OCI-LY1 (cell line): ENCODE results near the gene MYO5B.

Source experiments
- H2AFZ ChIP-seq: fragments of 200-600 bp; sonication (generic), shearing (Covaris generic); 2 replicates; pipeline ENCODE4 v1.6.0; 2014; ENCODE audit warnings: antibody characterized with exemption, mild to moderate bottlenecking, low read length
- H3F3A ChIP-seq: fragments of 200-600 bp; sonication (generic), shearing (Covaris generic); 2 replicates; pipeline ENCODE4 v1.6.0; 2014; ENCODE audit warnings: mild to moderate bottlenecking, antibody characterized with exemption, low read length, moderate library complexity; ENCODE audit not compliant: insufficient read depth
- H3K27ac ChIP-seq: fragments of 200-600 bp; sonication (generic); 2 replicates; pipeline ENCODE4 v1.5.1; 2014; ENCODE audit warnings: low read length, mixed run types, mild to moderate bottlenecking, low read depth; ENCODE audit not compliant: poor library complexity, severe bottlenecking
- H3K27me3 ChIP-seq: fragments of 200-600 bp; sonication (generic); 2 replicates; pipeline ENCODE4 v1.6.0; 2014; ENCODE audit warnings: antibody characterized with exemption, mild to moderate bottlenecking, low read length, moderate library complexity; ENCODE audit not compliant: insufficient read depth
- H3K36me3 ChIP-seq: fragments of 200-600 bp; sonication (generic); 2 replicates; pipeline ENCODE4 v1.6.1; 2014; ENCODE audit warnings: mild to moderate bottlenecking, antibody characterized with exemption, low read length, moderate library complexity, mixed read lengths; ENCODE audit not compliant: insufficient read depth
- H3K4me1 ChIP-seq: fragments of 200-600 bp; sonication (generic); 2 replicates; pipeline ENCODE4 v1.5.1; 2014; ENCODE audit warnings: mild to moderate bottlenecking, low read length, moderate library complexity; ENCODE audit not compliant: insufficient read depth, severe bottlenecking
- H3K4me2 ChIP-seq: fragments of 200-600 bp; sonication (generic), shearing (Covaris generic); 2 replicates; pipeline ENCODE4 v1.6.1; 2014; ENCODE audit warnings: low read length
- H3K4me3 ChIP-seq: fragments of 200-600 bp; sonication (generic); 2 replicates; pipeline ENCODE4 v1.5.1; 2014; ENCODE audit warnings: low read length, low read depth, mild to moderate bottlenecking, mixed read lengths; ENCODE audit not compliant: poor library complexity, severe bottlenecking
- H3K79me2 ChIP-seq: fragments of 200-600 bp; shearing (Covaris generic); 2 replicates; pipeline ENCODE4 v1.6.1; 2016; ENCODE audit warnings: mixed run types, low read length, mixed read lengths; ENCODE audit not compliant: insufficient read depth
- H3K9ac ChIP-seq: fragments of 200-600 bp; sonication (generic), shearing (Covaris generic); 2 replicates; pipeline ENCODE4 v1.6.1; 2014; ENCODE audit warnings: mild to moderate bottlenecking, low read length, mixed read lengths
- H3K9me2 ChIP-seq: fragments of 200-600 bp; sonication (generic), shearing (Covaris generic); 2 replicates; pipeline ENCODE4 v1.6.1; 2014; ENCODE audit warnings: low read depth, mild to moderate bottlenecking, low read length, mixed read lengths
- H3K9me3 ChIP-seq: fragments of 200-600 bp; shearing (Covaris generic); 2 replicates; pipeline ENCODE4 v1.6.1; 2014; ENCODE audit warnings: low read length, mixed read lengths
- H4K20me1 ChIP-seq: fragments of 200-600 bp; sonication (generic), shearing (Covaris generic); 2 replicates; pipeline ENCODE4 v1.6.0; 2016; ENCODE audit warnings: mild to moderate bottlenecking, low read length; ENCODE audit not compliant: insufficient read depth
- CTCF ChIP-seq: fragments of 200-600 bp; sonication (generic), shearing (Covaris generic); IDR thresholded peaks from 2 replicates; pipeline ENCODE4 v1.5.1; 2017; ENCODE audit warnings: mild to moderate bottlenecking, antibody characterized with exemption, low read length, moderate library complexity, mixed read lengths
- EZH2 ChIP-seq: fragments of 200-600 bp; sonication (generic), shearing (Covaris generic); IDR thresholded peaks from 2 replicates; pipeline ENCODE4 v1.8.0; 2017; ENCODE audit warnings: borderline replicate concordance, mixed run types, mild to moderate bottlenecking, antibody characterized with exemption, low read length, moderate library complexity, mixed read lengths

MYO5B gene

GRCh38 chr18:49973592-49973991 is 221.4 kb downstream of the MYO5B start:
- no peak overlapping the region for H3K9ac ChIP-seq
- no peaks in the 10 kb centered on the region for H3K4me1 ChIP-seq
- H2AFZ ChIP-seq = no peak overlapping the region
- no peak overlapping the region for H3K4me3 ChIP-seq
- TF ChIP-seq EZH2 (no peak), CTCF (no peak)
- no peak overlapping the region for H3K27ac ChIP-seq
- no peaks in the 10 kb centered on the region for H3K9me3 ChIP-seq
- no peaks in the 10 kb centered on the region for H3K79me2 ChIP-seq
- H4K20me1 ChIP-seq = no peaks in the 10 kb centered on the region
- H3F3A ChIP-seq = no peaks in the 10 kb centered on the region
- H3K9me2 ChIP-seq = no peaks in the 10 kb centered on the region
- no peaks in the 10 kb centered on the region for H3K36me3 ChIP-seq
- H3K27me3 ChIP-seq = no peaks in the 10 kb centered on the region; the same call in 1 of the 2 replicates
- no peak overlapping the region for H3K4me2 ChIP-seq

- Histone ChIP-seq H3K27ac (no peak overlapping the region), H3K9ac (no peak overlapping the region), H3F3A (no peaks in the 10 kb centered on the region), H3K4me2 (no peak overlapping the region), H3K9me2 (no peaks in the 10 kb centered on the region), H2AFZ (no peak overlapping the region), H4K20me1 (no peaks in the 10 kb centered on the region), H3K27me3 (no peaks in the 10 kb centered on the region; the same call in 1 of the 2 replicates), H3K9me3 (no peaks in the 10 kb centered on the region), H3K4me1 (no peaks in the 10 kb centered on the region), H3K36me3 (no peaks in the 10 kb centered on the region), H3K79me2 (no peaks in the 10 kb centered on the region), H3K4me3 (no peak overlapping the region)
- no peak for TF ChIP-seq CTCF
- TF ChIP-seq EZH2 = no peak
These were observed 222.4 kb downstream of the MYO5B start for GRCh38 chr18:49972535-49972934.

- TF ChIP-seq CTCF (no peak), EZH2 (no peak)
- no peak overlapping the region for H3K4me2 ChIP-seq
- H3K9me2 ChIP-seq = no peaks in the 10 kb centered on the region
These were observed 223.5 kb downstream of the MYO5B start for GRCh38 chr18:49971462-49971861.

More at GRCh38 chr18:49971462-49971861, 223.5 kb downstream of the MYO5B start:
- H3K27ac ChIP-seq = no peak overlapping the region
- H3K36me3 ChIP-seq = no peaks in the 10 kb centered on the region
- H3F3A ChIP-seq = no peaks in the 10 kb centered on the region
- H3K4me3 ChIP-seq = no peak overlapping the region
- H3K79me2 ChIP-seq = no peaks in the 10 kb centered on the region
- no peaks in the 10 kb centered on the region for H3K4me1 ChIP-seq
- H4K20me1 ChIP-seq = no peaks in the 10 kb centered on the region
- H3K9ac ChIP-seq = no peak overlapping the region
- H2AFZ ChIP-seq = no peak overlapping the region
- H3K9me3 ChIP-seq = no peaks in the 10 kb centered on the region
- H3K27me3 ChIP-seq = no peaks in the 10 kb centered on the region; the same call in 1 of the 2 replicates
